Uterus (tissue), 4 donors: ENCODE results near the gene CD59. TPM values are rescaled to one million over a fixed set of nuclear protein-coding genes. Genes with fewer than 3 reads are reported as not detected.

Experiments used
- DNase-seq, 2 donors: peaks; one replicate each; pipeline ENCODE4 v3.0.0-alpha.2; 2019 to 2020
- H3K27ac ChIP-seq, 2 donors: fragments of 200-600 bp; sonication (generic); 1 replicate in 1 of 2; 2 replicates in 1 of 2; pipeline ENCODE4 v1.5.1; 2016 to 2018
- H3K27me3 ChIP-seq, 2 donors: fragments of 200-600 bp; sonication (generic); one replicate each; pipeline ENCODE4 v1.5.1; 2018 to 2019; ENCODE audit warnings: control low read depth in 1 of 2
- H3K36me3 ChIP-seq, 2 donors: fragments of 200-600 bp; sonication (generic); one replicate each; pipeline ENCODE4 v1.5.1; 2019; ENCODE audit warnings: control low read depth in 1 of 2
- H3K4me1 ChIP-seq, 2 donors: fragments of 200-600 bp; sonication (generic); one replicate each; pipeline ENCODE4 v1.5.1; 2018 to 2019; ENCODE audit warnings: control low read depth in 1 of 2
- H3K4me3 ChIP-seq, 2 donors: fragments of 200-600 bp; sonication (generic); 1 replicate in 1 of 2; 2 replicates in 1 of 2; pipeline ENCODE4 v1.5.1; 2018 to 2019; ENCODE audit warnings: mild to moderate bottlenecking in 1 of 2
- H3K9me3 ChIP-seq, 2 donors: fragments of 200-600 bp; sonication (generic); one replicate each; pipeline ENCODE4 v1.5.1; 2019; ENCODE audit warnings: control low read depth in 1 of 2
- CTCF ChIP-seq, 4 experiments: fragments of 200-600 bp in 2 of 4; fragments of 450-650 bp in 2 of 4; sonication (generic) in 2 of 4; IDR thresholded peaks; one replicate each; pipeline ENCODE4 v1.5.1; 2016 to 2019; ENCODE audit warnings: antibody characterized with exemption in 4 of 4, mild to moderate bottlenecking in 2 of 4, moderate library complexity in 1 of 4
- POLR2A ChIP-seq, 2 donors: fragments of 450-650 bp; IDR thresholded peaks; one replicate each; pipeline ENCODE4 v1.6.1; 2016; ENCODE audit warnings: antibody characterized with exemption in 2 of 2, mild to moderate bottlenecking in 1 of 2, moderate library complexity in 1 of 2
- intact Hi-C: fragments of 100-400 bp; cut with DNase I; formaldehyde crosslinking; loops from one replicate; pipeline ENCODE4 v1.15.1; 2023; ENCODE audit warnings: low total_unique reads
- total RNA-seq, 4 donors: library from RNA; depleted of rRNA in 3 of 4; stranded (reverse); fragments of >200 nt in 3 of 4; gene quantifications; one replicate each; pipeline versions ENCODE4 v1.1.0 to v1.2.4, GENCODE V29; 2014 to 2023
- donor health status: DM: yes; HTN: yes; CAD: no.

The CD59 gene
- total RNA-seq, 4 donors from 2014 or later = 221 to 621 (median 300) TPM

GRCh38 chr11:33775832-33776470, 39.7 kb upstream of the CD59 start:
- Histone ChIP-seq H3K4me1 (no peaks in the 10 kb centered on the region), H3K27ac (no peak overlapping the region), H3K9me3 (no peaks in the 10 kb centered on the region), H3K36me3 (no peaks in the 10 kb centered on the region), H3K4me3 (no peak overlapping the region), H3K27me3 (no peaks in the 10 kb centered on the region)
- DNase-seq = no peak
- no peak for TF ChIP-seq CTCF (IDR thresholded peaks at IDR 0.05)
- no peak for TF ChIP-seq POLR2A (IDR thresholded peaks at IDR 0.05)
- intact Hi-C loops = no loop called here

- intact Hi-C loops = no loop called here
- H3K27me3 ChIP-seq = no peaks in the 10 kb centered on the region
- no peaks in the 10 kb centered on the region for H3K9me3 ChIP-seq
- no peaks in the 10 kb centered on the region for H3K36me3 ChIP-seq
- no peak for DNase-seq
- H3K27ac ChIP-seq = peak overlapping the region in 1 of 2 donors; percentile 85
- H3K4me3 ChIP-seq = no peak overlapping the region
- H3K4me1 ChIP-seq = no peaks in the 10 kb centered on the region
- TF ChIP-seq CTCF (IDR thresholded peaks at IDR 0.05) = no peak
- no peak for TF ChIP-seq POLR2A (IDR thresholded peaks at IDR 0.05)
Observed at GRCh38 chr11:33775467-33775807, 39.2 kb upstream of the CD59 start.

- no peaks in the 10 kb centered on the region for H3K27me3 ChIP-seq
- H3K4me1 ChIP-seq = no peaks in the 10 kb centered on the region
- H3K27ac ChIP-seq = peak overlapping the region; percentile 85 to 94
- DNase-seq = no peak
- no peaks in the 10 kb centered on the region for H3K9me3 ChIP-seq
- no peak for TF ChIP-seq CTCF (IDR thresholded peaks at IDR 0.05)
- TF ChIP-seq POLR2A (IDR thresholded peaks at IDR 0.05) = no peak
- H3K4me3 ChIP-seq = peak overlapping the region; percentile 64 to 99
- intact Hi-C loops = no loop called here
- no peaks in the 10 kb centered on the region for H3K36me3 ChIP-seq
Observed at GRCh38 chr11:33774736-33775466, 38.7 kb upstream of the CD59 start.

- H3K36me3 ChIP-seq = no peaks in the 10 kb centered on the region
- intact Hi-C loops = no loop called here
- DNase-seq = peak; percentile 86 to 88
- TF ChIP-seq CTCF (IDR thresholded peaks at IDR 0.05) (no peak), POLR2A (IDR thresholded peaks at IDR 0.05) (peak in 1 of 2 donors; percentile 46)
- H3K27ac ChIP-seq = peak within 1 kb of the TSS; percentile 85 to 94
- no peaks in the 10 kb centered on the region for H3K4me1 ChIP-seq
- peak within 1 kb of the TSS; percentile 64 to 99 for H3K4me3 ChIP-seq
- no peaks in the 10 kb centered on the region for H3K27me3 ChIP-seq
- no peaks in the 10 kb centered on the region for H3K9me3 ChIP-seq
Observed at GRCh38 chr11:33773987-33774735, 37.9 kb upstream of the CD59 start, which contains the start of gene FBXO3. Gene FBXO3 (minus strand): TSS chr11:33774520. CDS start chr11:33774497, 23 bp downstream.
